ENCODE results near the gene GRXCR2. TPM values are rescaled to one million over a fixed set of nuclear protein-coding genes. Genes with fewer than 3 reads are reported as not detected.

Gene GRXCR2
- total and polyA plus RNA-seq, 2 experiments from 2014 or later: not detected

DNA sequence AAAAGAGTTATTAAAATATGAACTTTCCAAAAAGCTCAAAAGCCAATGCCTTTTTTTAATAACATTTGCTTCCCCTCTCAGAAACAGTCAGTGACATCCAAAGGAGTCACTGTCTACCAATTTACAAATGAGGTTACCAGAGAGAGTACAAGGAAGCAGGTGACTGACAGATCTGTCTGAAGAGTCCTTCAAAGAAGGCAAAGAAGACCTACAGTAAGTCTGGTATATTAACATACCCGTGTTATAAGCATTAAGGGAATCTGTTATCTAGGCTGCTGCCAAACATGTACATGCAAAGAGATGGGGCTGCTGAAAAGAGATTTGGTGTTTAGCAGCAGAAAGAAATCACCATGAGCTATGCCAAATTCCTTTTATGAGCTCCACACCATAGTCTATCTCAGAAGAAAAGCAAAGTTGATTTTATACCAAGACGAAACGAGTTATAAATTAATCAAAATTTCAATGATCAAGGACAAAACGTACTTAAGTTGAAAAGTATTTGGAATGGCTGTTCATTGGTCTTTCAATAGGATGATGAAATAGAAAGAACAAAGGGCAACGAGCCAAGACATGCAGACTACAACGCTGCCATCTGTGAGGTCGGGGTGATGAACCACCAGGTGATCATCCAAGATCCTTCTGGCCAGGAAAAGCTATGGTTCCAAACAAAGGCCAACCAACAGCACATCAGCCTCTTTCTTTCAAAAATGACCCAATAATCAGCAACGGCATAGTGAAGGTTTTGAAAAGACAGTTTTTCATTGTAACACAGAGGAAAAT lies 45.7 kb downstream of the GRXCR2 start:
- TF ChIP-seq EZH2 (IDR thresholded peaks at IDR 0.05; ENCODE audit: insufficient read depth, poor library complexity, severe bottlenecking) (no peak), EZH2phosphoT487 (IDR thresholded peaks at IDR 0.05; ENCODE audit: insufficient read depth, low read depth) (no peak)
- no peaks in the 10 kb centered on the region for H3K36me3 ChIP-seq (ENCODE audit: low read depth)
- H3K4me3 ChIP-seq: no peak overlapping the region
- in situ Hi-C loops (cut with MboI): no loop called here
- DNase-seq: no peak
- H3K79me2 ChIP-seq (ENCODE audit: insufficient read depth): no peaks in the 10 kb centered on the region
- 70 to 74% methylated on average over 8 of the region's 8 CpGs for WGBS, 2 experiments (ENCODE audit: low coverage in 1 of 2, low lambda C conversion rate in 2 of 2, missing lambda C conversion rate in 2 of 2)
- H3K27ac ChIP-seq: no peak overlapping the region
- no peak overlapping the region for H3K4me2 ChIP-seq (ENCODE audit: unreplicated experiment)
- H3K4me1 ChIP-seq (ENCODE audit: insufficient read depth): peaks cover 5% of the 10 kb centered on the region; the same call in 1 of the 2 replicates
- no peaks in the 10 kb centered on the region; the same call in 1 of the 2 replicates for H4K20me1 ChIP-seq (ENCODE audit: insufficient read depth)
- H3K9ac ChIP-seq: no peak overlapping the region
- no peaks in the 10 kb centered on the region for H3K27me3 ChIP-seq (replicated peaks; ENCODE audit: insufficient read depth)
- H3F3A ChIP-seq (ENCODE audit: insufficient read depth): peaks cover 10% of the 10 kb centered on the region
- no peak overlapping the region for H2AFZ ChIP-seq
- H3K9me3 ChIP-seq (ENCODE audit: low read depth): no peaks in the 10 kb centered on the region
- H3K9me2 ChIP-seq (ENCODE audit: insufficient read depth): no peaks in the 10 kb centered on the region

DNA sequence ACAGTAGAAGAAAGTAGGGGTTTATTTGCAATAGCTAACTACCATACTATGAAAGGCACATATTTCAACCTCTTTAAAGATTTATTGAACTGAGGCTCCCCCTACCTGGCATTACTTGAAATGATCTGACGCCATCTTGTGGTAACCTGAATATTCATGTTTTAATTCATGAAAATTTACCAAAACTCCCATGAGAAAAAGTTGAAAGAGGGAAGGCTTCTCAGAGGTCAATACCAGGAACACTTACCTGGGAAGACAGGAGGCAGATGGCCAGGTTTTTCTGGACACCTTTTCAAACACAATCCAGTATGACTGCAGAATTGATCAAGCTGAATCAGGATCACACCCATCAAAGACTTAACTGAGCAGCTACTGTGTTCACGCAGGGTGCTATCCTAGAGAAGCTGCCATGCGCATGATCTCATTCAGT lies 47.0 kb downstream of the GRXCR2 start:
- H3K36me3 ChIP-seq (ENCODE audit: low read depth): no peaks in the 10 kb centered on the region
- in situ Hi-C loops (cut with MboI): no loop called here
- H3K9me2 ChIP-seq (ENCODE audit: insufficient read depth): no peaks in the 10 kb centered on the region
- no peak overlapping the region for H3K27ac ChIP-seq
- H3K79me2 ChIP-seq (ENCODE audit: insufficient read depth): no peaks in the 10 kb centered on the region
- no peaks in the 10 kb centered on the region for H3K9me3 ChIP-seq (ENCODE audit: low read depth)
- H3F3A ChIP-seq (ENCODE audit: insufficient read depth): peaks cover 10% of the 10 kb centered on the region
- H3K9ac ChIP-seq: no peak overlapping the region
- no peak overlapping the region for H3K4me3 ChIP-seq
- peak; percentile 80 for DNase-seq
- H4K20me1 ChIP-seq (ENCODE audit: insufficient read depth): no peaks in the 10 kb centered on the region; the same call in 1 of the 2 replicates
- H2AFZ ChIP-seq: peak overlapping the region; percentile 2; the same call in 1 of the 2 replicates
- 66 to 67% methylated on average over 3 of the region's 3 CpGs for WGBS, 2 experiments (ENCODE audit: low coverage in 1 of 2, low lambda C conversion rate in 2 of 2, missing lambda C conversion rate in 2 of 2)
- H3K4me2 ChIP-seq (ENCODE audit: unreplicated experiment): no peak overlapping the region
- no peaks in the 10 kb centered on the region for H3K27me3 ChIP-seq (replicated peaks; ENCODE audit: insufficient read depth)
- H3K4me1 ChIP-seq (ENCODE audit: insufficient read depth): peaks cover 5% of the 10 kb centered on the region; the same call in 1 of the 2 replicates
- TF ChIP-seq EZH2 (IDR thresholded peaks at IDR 0.05; ENCODE audit: insufficient read depth, poor library complexity, severe bottlenecking) (no peak), EZH2phosphoT487 (IDR thresholded peaks at IDR 0.05; ENCODE audit: insufficient read depth, low read depth) (no peak)

DNA sequence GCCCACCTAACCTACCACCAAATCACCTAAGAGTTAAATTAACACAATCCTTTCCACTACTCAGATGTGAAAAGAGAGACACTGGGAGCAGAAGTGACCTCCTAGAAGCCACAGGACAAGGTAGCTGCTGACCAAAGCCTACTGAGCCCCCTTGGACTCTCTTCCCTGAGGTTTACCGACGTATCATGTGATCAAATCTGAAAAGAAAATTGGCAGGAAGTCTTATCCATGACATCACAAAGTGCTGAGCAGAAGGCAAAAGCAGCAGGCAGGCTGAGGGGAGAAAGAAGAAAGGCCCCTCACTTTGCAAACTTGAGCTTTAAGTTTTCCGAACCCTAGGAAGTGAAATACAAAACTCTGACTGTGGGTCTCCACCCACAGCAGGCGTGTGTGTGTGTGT lies 48.8 kb downstream of the GRXCR2 start:
- Histone ChIP-seq H3K79me2 (ENCODE audit: insufficient read depth) (no peaks in the 10 kb centered on the region), H3K4me1 (ENCODE audit: insufficient read depth) (no peaks in the 10 kb centered on the region), H3K27ac (no peak overlapping the region), H3K4me3 (no peak overlapping the region), H4K20me1 (ENCODE audit: insufficient read depth) (no peaks in the 10 kb centered on the region), H3K9me2 (ENCODE audit: insufficient read depth) (no peaks in the 10 kb centered on the region), H3K9me3 (ENCODE audit: low read depth) (no peaks in the 10 kb centered on the region), H3K9ac (no peak overlapping the region), H3F3A (ENCODE audit: insufficient read depth) (no peaks in the 10 kb centered on the region), H2AFZ (no peak overlapping the region), H3K27me3 (replicated peaks; ENCODE audit: insufficient read depth) (no peaks in the 10 kb centered on the region), H3K36me3 (ENCODE audit: low read depth) (no peaks in the 10 kb centered on the region), H3K4me2 (ENCODE audit: unreplicated experiment) (no peak overlapping the region)
- WGBS, 2 experiments (ENCODE audit: low coverage in 1 of 2, low lambda C conversion rate in 2 of 2, missing lambda C conversion rate in 2 of 2): 62 to 67% methylated on average over 4 of the region's 4 CpGs
- no peak for DNase-seq
- TF ChIP-seq EZH2phosphoT487 (IDR thresholded peaks at IDR 0.05; ENCODE audit: insufficient read depth, low read depth) (no peak), EZH2 (IDR thresholded peaks at IDR 0.05; ENCODE audit: insufficient read depth, poor library complexity, severe bottlenecking) (no peak)
- in situ Hi-C loops (cut with MboI): loop anchor here (25.0 kb wide), 1 partner anchor 1612 kb away; no protein-coding TSS in a partner anchor

DNA sequence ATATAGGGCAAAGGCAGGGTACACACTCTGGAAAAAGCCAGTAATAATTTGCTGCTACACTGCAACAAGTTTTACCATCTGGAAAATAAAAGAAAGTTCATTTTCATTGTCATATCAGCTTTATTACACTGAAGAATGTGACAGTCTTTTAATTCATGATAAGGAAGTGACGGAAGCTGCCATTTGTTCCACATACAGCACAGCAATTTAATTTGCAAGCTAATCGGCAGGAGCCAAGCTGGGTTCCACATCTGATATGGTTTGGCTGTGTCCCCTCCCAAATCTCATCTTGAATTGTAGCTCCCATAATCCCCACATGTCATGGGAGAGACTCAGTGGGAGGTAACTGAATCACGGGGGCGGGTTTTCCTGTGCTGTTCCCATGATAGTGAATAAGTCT lies 54.2 kb downstream of the GRXCR2 start:
- H3K27me3 ChIP-seq (replicated peaks; ENCODE audit: insufficient read depth): no peaks in the 10 kb centered on the region
- H3K27ac ChIP-seq: no peak overlapping the region
- no peaks in the 10 kb centered on the region for H3F3A ChIP-seq (ENCODE audit: insufficient read depth)
- no peaks in the 10 kb centered on the region; the same call in 1 of the 2 replicates for H3K36me3 ChIP-seq (ENCODE audit: low read depth)
- no peaks in the 10 kb centered on the region for H3K79me2 ChIP-seq (ENCODE audit: insufficient read depth)
- DNase-seq: no peak
- no peak overlapping the region for H3K4me3 ChIP-seq
- no peaks in the 10 kb centered on the region for H3K9me2 ChIP-seq (ENCODE audit: insufficient read depth)
- no peaks in the 10 kb centered on the region for H4K20me1 ChIP-seq (ENCODE audit: insufficient read depth)
- WGBS, 2 experiments (ENCODE audit: low coverage in 1 of 2, low lambda C conversion rate in 2 of 2, missing lambda C conversion rate in 2 of 2): 84 to 88% methylated on average over 4 of the region's 4 CpGs
- no peak overlapping the region for H3K4me2 ChIP-seq (ENCODE audit: unreplicated experiment)
- in situ Hi-C loops (cut with MboI): loop anchor here (25.0 kb wide), 1 partner anchor 1606 kb away; no protein-coding TSS in a partner anchor
- TF ChIP-seq EZH2 (IDR thresholded peaks at IDR 0.05; ENCODE audit: insufficient read depth, poor library complexity, severe bottlenecking) (no peak), EZH2phosphoT487 (IDR thresholded peaks at IDR 0.05; ENCODE audit: insufficient read depth, low read depth) (no peak)
- H3K4me1 ChIP-seq (ENCODE audit: insufficient read depth): no peaks in the 10 kb centered on the region
- H2AFZ ChIP-seq: no peak overlapping the region
- H3K9me3 ChIP-seq (ENCODE audit: low read depth): no peaks in the 10 kb centered on the region
- no peak overlapping the region for H3K9ac ChIP-seq
